A673 (cell line): ENCODE data around the gene VSIG10L.

Experiments used
- EZH2 ChIP-seq: fragments of 200-600 bp; sonication (generic); IDR thresholded peaks from 2 replicates; pipeline ENCODE4 v1.6.1; 2017; ENCODE audit warnings: borderline replicate concordance, low read depth, mild to moderate bottlenecking, mixed read lengths, antibody characterized with exemption, low read length; ENCODE audit not compliant: poor library complexity, severe bottlenecking
- TF ChIP-seq, protein P1 (sequence below): fragments of 300-800, 200-600 bp; sonication (generic); conservative IDR thresholded peaks from 2 replicates; pipeline ENCODE4 v1.5.1; 2017; ENCODE audit warnings: low read depth, mild to moderate bottlenecking, antibody characterized with exemption, low read length, moderate library complexity, mixed read lengths

DNA sequence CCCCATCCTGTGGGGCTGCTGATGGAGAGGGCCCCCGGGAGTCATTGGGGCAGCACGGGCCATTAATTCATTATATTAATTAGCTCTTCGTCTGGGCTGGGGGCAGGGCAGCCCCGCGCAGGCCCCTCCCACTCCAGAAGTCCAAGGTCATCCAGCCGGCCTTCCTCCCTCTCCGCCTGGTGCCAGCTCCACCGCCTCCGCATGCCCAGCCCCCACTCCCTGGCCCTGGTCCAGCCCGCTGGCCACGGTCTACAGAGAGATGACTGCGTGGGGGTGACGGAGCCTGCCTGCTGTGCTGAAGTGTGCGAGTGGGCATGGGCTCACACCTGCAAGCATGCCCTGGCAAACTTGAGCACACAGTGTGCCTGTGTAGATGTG, 21.7 kb downstream of the VSIG10L start:
- TF ChIP-seq, protein P1, sequence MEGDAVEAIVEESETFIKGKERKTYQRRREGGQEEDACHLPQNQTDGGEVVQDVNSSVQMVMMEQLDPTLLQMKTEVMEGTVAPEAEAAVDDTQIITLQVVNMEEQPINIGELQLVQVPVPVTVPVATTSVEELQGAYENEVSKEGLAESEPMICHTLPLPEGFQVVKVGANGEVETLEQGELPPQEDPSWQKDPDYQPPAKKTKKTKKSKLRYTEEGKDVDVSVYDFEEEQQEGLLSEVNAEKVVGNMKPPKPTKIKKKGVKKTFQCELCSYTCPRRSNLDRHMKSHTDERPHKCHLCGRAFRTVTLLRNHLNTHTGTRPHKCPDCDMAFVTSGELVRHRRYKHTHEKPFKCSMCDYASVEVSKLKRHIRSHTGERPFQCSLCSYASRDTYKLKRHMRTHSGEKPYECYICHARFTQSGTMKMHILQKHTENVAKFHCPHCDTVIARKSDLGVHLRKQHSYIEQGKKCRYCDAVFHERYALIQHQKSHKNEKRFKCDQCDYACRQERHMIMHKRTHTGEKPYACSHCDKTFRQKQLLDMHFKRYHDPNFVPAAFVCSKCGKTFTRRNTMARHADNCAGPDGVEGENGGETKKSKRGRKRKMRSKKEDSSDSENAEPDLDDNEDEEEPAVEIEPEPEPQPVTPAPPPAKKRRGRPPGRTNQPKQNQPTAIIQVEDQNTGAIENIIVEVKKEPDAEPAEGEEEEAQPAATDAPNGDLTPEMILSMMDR, result no peak
- no peak for TF ChIP-seq EZH2
